DMS53 treated with DMSO at 0.1 percent for 48 hours (cell line): ENCODE results near the gene SLCO1C1.
"Not testable (repeated sequence)": the region's sequence is repeated elsewhere in the genome, so short reads cannot be mapped to it uniquely, and the experiment has no call there.

ENCODE experiments used
- DNase-seq: peaks from one replicate; lab custom pipeline; 2025; ENCODE audit not compliant: unreplicated experiment; lab: John Stamatoyannopoulos, UW

SLCO1C1 gene

GRCh38 chr12:20783796-20784357 is 88.7 kb downstream of the SLCO1C1 start:
- not testable (repeated sequence) for DNase-seq

GRCh38 chr12:20792971-20793370 is 97.8 kb downstream of the SLCO1C1 start:
- DNase-seq = no peak

GRCh38 chr12:20798554-20798953 is 103.4 kb downstream of the SLCO1C1 start:
- peak; percentile 90 for DNase-seq

GRCh38 chr12:20800160-20800559 is 105.0 kb downstream of the SLCO1C1 start:
- no peak for DNase-seq

- DNase-seq = no peak
Measured at GRCh38 chr12:20801035-20801434, 105.9 kb downstream of the SLCO1C1 start.
